GM12865 (cell line): ENCODE results near the gene ARRDC1.
A peak's percentile ranks its signal among the peaks of the same experiment; 100 is the strongest.

Experiments
- DNase-seq: peaks from one replicate; pipeline ENCODE4 v3.0.0; 2010; ENCODE audit warnings: low read depth
- H3K4me3 ChIP-seq: 2 replicates; pipeline ENCODE4 v1.5.1; 2011; ENCODE audit warnings: mild to moderate bottlenecking, low read depth, low read length, control low read depth
- TF ChIP-seq, protein P1 (sequence below): IDR thresholded peaks from 2 replicates; pipeline ENCODE4 v1.5.1; 2011; ENCODE audit warnings: low read length, control low read depth, low read depth, inconsistent platforms; ENCODE audit not compliant: insufficient read depth; ENCODE audit errors: missing control alignments

ARRDC1 gene

DNA sequence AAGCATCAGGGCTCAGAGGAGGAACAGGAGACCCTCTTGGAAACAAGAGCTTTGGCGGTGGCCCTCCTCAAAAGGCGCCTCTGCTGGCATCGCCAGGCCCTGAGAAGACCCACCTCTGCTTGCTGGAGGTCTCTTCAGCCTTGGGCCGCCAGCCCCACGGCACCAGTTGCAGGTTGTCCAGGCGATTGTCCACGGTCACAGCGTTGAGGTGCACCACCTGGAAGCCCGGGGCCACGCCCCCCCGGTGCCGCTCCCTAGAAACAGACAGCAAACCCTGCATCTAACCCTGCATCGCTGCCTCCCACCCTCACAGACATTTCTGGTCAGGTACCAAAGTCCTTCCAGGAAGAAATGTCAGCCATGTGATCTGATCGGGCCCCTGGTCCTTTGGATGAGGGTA lies 18.6 kb upstream of the ARRDC1 start:
- DNase-seq = no peak
- TF ChIP-seq, protein P1, sequence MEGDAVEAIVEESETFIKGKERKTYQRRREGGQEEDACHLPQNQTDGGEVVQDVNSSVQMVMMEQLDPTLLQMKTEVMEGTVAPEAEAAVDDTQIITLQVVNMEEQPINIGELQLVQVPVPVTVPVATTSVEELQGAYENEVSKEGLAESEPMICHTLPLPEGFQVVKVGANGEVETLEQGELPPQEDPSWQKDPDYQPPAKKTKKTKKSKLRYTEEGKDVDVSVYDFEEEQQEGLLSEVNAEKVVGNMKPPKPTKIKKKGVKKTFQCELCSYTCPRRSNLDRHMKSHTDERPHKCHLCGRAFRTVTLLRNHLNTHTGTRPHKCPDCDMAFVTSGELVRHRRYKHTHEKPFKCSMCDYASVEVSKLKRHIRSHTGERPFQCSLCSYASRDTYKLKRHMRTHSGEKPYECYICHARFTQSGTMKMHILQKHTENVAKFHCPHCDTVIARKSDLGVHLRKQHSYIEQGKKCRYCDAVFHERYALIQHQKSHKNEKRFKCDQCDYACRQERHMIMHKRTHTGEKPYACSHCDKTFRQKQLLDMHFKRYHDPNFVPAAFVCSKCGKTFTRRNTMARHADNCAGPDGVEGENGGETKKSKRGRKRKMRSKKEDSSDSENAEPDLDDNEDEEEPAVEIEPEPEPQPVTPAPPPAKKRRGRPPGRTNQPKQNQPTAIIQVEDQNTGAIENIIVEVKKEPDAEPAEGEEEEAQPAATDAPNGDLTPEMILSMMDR = no peak
- no peak overlapping the region for H3K4me3 ChIP-seq

GRCh38 chr9:137588311-137588710 lies 17.2 kb upstream of the ARRDC1 start:
- TF ChIP-seq, protein P1 = no peak
- no peak overlapping the region for H3K4me3 ChIP-seq

GRCh38 chr9:137588891-137589290 lies 16.6 kb upstream of the ARRDC1 start:
- TF ChIP-seq, protein P1 = no peak
- H3K4me3 ChIP-seq = peak overlapping the region; percentile 56
- no peak for DNase-seq

More at GRCh38 chr9:137588311-137588710, 17.2 kb upstream of the ARRDC1 start:
- no peak for DNase-seq

- DNase-seq = peak; percentile 40
- peak overlapping the region; percentile 56 for H3K4me3 ChIP-seq
- TF ChIP-seq, protein P1 = no peak
Observed at GRCh38 chr9:137589441-137590122, 15.9 kb upstream of the ARRDC1 start.

GRCh38 chr9:137590123-137590468 lies 15.4 kb upstream of the ARRDC1 start:
- no peak for DNase-seq
- TF ChIP-seq, protein P1 = no peak
- peak overlapping the region; percentile 56; the same call in 1 of the 2 replicates for H3K4me3 ChIP-seq

DNA sequence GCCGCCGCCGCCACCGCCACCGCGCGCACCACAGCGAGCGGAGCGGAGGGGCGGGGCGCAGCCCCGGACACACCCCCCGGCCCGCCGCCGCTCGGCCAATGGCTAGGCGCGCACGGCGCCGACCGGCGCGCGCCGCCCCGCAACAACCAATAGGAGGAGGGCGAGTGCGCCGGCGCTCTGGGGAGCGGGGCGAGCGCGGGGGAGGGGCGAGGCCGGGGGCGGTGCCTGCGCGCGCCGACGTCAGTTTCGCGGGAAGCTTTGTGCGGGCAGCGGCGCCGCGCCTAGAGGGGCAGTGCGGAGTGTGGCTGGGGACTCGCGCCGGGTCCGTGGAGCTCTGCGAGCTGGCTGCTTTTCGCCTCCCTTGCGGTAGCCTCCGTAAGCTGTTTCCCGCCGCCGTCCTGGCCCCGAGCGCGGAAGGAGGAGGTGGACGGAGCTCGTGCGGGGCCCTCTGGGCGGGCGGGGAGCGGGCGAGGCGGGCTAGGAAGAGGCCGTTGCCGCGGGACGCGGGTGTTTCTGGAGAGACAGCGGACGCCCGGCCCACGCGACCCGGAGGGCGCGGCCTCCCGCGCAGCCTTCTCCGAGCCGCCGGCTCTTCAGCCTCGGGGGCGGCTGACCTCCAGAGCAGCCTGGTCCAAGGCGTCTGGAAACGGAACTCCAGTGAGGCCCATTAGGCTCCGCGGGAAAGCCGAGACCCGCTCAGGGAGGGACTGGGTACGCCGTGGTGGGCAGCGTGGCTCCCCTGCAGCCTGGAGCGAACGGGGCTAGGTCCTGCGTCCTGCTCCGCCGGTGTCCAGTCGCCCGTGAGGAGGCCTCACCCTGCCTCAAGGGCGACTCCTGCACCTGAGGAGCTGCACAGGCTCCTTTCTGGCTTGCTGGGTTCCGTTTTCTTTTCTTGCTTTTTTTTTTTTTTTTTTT lies 14.8 kb upstream of the ARRDC1 start, which contains the start of gene ZMYND19:
TSS of gene ZMYND19 (minus strand) at position 44 of the 915 bp plus-strand sequence. CDS start 249 bp downstream, outside the sequence.
- TF ChIP-seq, protein P1 = no peak
- peak within 1 kb of the TSS; percentile 79 for H3K4me3 ChIP-seq
- peak; percentile 93 for DNase-seq
